ENCODE results near the gene IPMK. TPM values are rescaled to one million over a fixed set of nuclear protein-coding genes. Genes with fewer than 3 reads are reported as not detected.

The IPMK gene
- total and polyA plus RNA-seq, 9 of the 15 experiments (the other 6 are each of a cell fraction or from before 2014, with no cell fraction given), result 0.98 to 4.4 (median 2.7) TPM

- 0 out of 4 replicates have a peak, but pooled peaks of 1 of the 2 experiments have one; percentile 14 for TF ChIP-seq FOXK2 (conservative IDR thresholded peaks at IDR 0.05 in 1 of 2, IDR thresholded peaks at IDR 0.05 in 1 of 2; ENCODE audit: low read depth in 2 of 2)
- TF ChIP-seq TAF1 (IDR thresholded peaks at IDR 0.05; ENCODE audit: control insufficient read depth, extremely low read depth, insufficient read depth, low read length, severe bottlenecking), result peak; percentile 56
- TF ChIP-seq NFYB (IDR thresholded peaks at IDR 0.05; ENCODE audit: extremely low read depth, insufficient read length), result peak; percentile 21
- peak; percentile 30; the same call in 1 of the 2 replicates for TF ChIP-seq ZBTB2 (IDR thresholded peaks at IDR 0.05)
- TF ChIP-seq ZNF586 (CRISPR knock-in tag; conservative IDR thresholded peaks at IDR 0.05), result no peak
- no peak for TF ChIP-seq ZBTB43 (CRISPR knock-in tag; IDR thresholded peaks at IDR 0.05)
- TF ChIP-seq NFIC (IDR thresholded peaks at IDR 0.05), result peak; percentile 78
- TF ChIP-seq AFF4 (CRISPR knock-in tag; IDR thresholded peaks at IDR 0.05), result 0 out of 2 replicates have a peak, but pooled peaks have one; percentile 43
- TF ChIP-seq PHF8 (IDR thresholded peaks at IDR 0.05; ENCODE audit: borderline replicate concordance, low read length), result peak; percentile 73; the same call in 1 of the 2 replicates
- no peak for TF ChIP-seq SMAD2 (IDR thresholded peaks at IDR 0.05; ENCODE audit: low read depth, low read length)
- peak; percentile 86 for TF ChIP-seq CREM (IDR thresholded peaks at IDR 0.05; ENCODE audit: low read depth)
- TF ChIP-seq POLR2G (IDR thresholded peaks at IDR 0.05; ENCODE audit: low read depth, low read length), result peak; percentile 86
- TF ChIP-seq POLR2H (tag; IDR thresholded peaks at IDR 0.05; ENCODE audit: low read depth), result no peak
- no peak for TF ChIP-seq PHTF2 (CRISPR knock-in tag; IDR thresholded peaks at IDR 0.05)
- peak; percentile 69; the same call in 1 of the 2 replicates for TF ChIP-seq ETV5 (CRISPR knock-in tag; IDR thresholded peaks at IDR 0.05; ENCODE audit: low read depth)
- TF ChIP-seq SUPT5H (IDR thresholded peaks at IDR 0.05), result peak; percentile 70; the same call in 1 of the 2 replicates
- TF ChIP-seq MNT (conservative IDR thresholded peaks at IDR 0.05), result peak; percentile 37 to 62; a peak in 3 of 4 replicates
- TF ChIP-seq FOXM1 (IDR thresholded peaks at IDR 0.05; ENCODE audit: low read depth), result no peak
- 0 out of 2 replicates have a peak, but pooled peaks have one; percentile 78 for TF ChIP-seq FOXM1 (CRISPR knock-in tag; IDR thresholded peaks at IDR 0.05; ENCODE audit: low read depth)
Measured at GRCh38 chr10:58267713-58268453, at the start of gene IPMK (continued).
